ENCODE data around the gene WFDC5.

WFDC5 gene

DNA sequence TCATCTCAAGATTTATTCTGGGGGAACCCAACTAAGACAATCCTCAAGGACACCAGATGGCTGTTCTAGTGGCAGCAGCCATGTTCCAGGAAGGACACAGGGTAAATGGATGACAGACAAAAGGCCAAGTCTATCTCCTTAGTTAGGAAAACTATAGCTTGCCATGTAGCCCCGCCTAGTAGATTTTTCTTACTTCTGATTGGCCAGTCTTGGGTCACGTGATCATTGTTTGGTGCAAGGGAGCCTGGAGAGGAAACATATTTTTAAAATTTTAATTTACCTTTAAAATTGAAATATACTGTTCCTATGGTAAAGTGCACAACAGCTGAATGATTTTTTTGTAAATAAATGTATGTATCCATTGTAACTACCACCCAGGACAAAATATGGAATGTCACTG, 9.7 kb downstream of the WFDC5 start:
- Histone ChIP-seq H2BK12ac (ENCODE audit: low read length in 2 of 2) (no peak overlapping the region), H3K4me2 (ENCODE audit: low read length, poor library complexity, severe bottlenecking) (no peak overlapping the region), H2BK120ac (ENCODE audit: low read depth, low read length) (no peak overlapping the region), H3K4ac (ENCODE audit: low read depth in 1 of 2, low read length in 2 of 2) (no peak overlapping the region), H2BK5ac (ENCODE audit: low read depth, low read length, poor library complexity, severe bottlenecking) (no peak overlapping the region), H3K4me3 (ENCODE audit: insufficient read depth in 1 of 2, low read depth in 1 of 2, low read length in 2 of 2) (no peak overlapping the region), H2AK5ac (ENCODE audit: low read length, severe bottlenecking) (no peak overlapping the region), H3K4me1 (ENCODE audit: control insufficient read depth, insufficient read depth, low read depth, low read length) (peaks cover 10% of the 10 kb centered on the region), H3K18ac (ENCODE audit: low read depth in 1 of 2, low read length in 2 of 2) (no peak overlapping the region), H2AFZ (ENCODE audit: low read depth, low read length) (no peak overlapping the region), H3K27ac (ENCODE audit: low read length, poor library complexity, severe bottlenecking) (peak overlapping the region; percentile 83), H4K91ac (ENCODE audit: low read length) (no peak overlapping the region), H4K8ac (ENCODE audit: low read length) (no peak overlapping the region), H3K27me3 (ENCODE audit: control insufficient read depth in 1 of 2, insufficient read depth in 1 of 2, low read length in 2 of 2) (peaks cover 0 to 41% of the 10 kb centered on the region in 2 experiments), H3K9ac (ENCODE audit: low read length) (no peak overlapping the region), H3K9me3 (ENCODE audit: control insufficient read depth, low read length) (no peaks in the 10 kb centered on the region), H3K79me1 (replicated peaks; ENCODE audit: low read length, poor library complexity, severe bottlenecking) (no peaks in the 10 kb centered on the region), H3K23ac (ENCODE audit: low read length in 2 of 2) (no peak overlapping the region), H3K14ac (ENCODE audit: low read length in 2 of 2) (no peak overlapping the region), H3K36me3 (ENCODE audit: control insufficient read depth in 1 of 2, insufficient read depth in 2 of 2, low read depth in 1 of 2, low read length in 2 of 2) (no peaks in the 10 kb centered on the region), H2BK15ac (ENCODE audit: low read depth, poor library complexity, severe bottlenecking) (no peak overlapping the region)
- DNase-seq = no peak
- WGBS = no CpG with 5 or more reads among the region's 2 CpGs

DNA sequence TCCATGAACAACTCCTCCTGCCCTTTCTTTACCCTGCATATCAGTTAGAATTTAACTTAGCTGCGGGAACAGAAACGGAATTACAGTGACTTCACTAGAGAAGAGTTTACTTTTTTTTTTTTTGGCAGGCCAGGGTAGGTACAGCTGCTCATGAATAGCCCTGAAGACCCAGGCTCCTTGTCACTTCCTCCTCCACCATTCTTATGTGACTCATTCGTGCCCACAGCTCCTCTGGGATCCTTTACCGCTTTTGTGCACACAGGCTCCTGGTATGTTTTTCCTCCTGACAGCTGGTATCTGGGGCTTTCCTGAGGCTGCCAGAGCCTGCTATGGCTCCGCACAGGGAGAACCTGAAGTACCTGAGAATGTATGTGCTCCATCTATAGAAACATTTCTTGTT, 10.2 kb downstream of the WFDC5 start:
- H3K4me1 ChIP-seq (ENCODE audit: control insufficient read depth, insufficient read depth, low read depth, low read length) = peaks cover 10% of the 10 kb centered on the region
- H3K14ac ChIP-seq (ENCODE audit: low read length in 2 of 2) = no peak overlapping the region
- no peak overlapping the region for H3K4ac ChIP-seq (ENCODE audit: low read depth in 1 of 2, low read length in 2 of 2)
- no peak overlapping the region for H3K9ac ChIP-seq (ENCODE audit: low read length)
- no peak overlapping the region for H2AFZ ChIP-seq (ENCODE audit: low read depth, low read length)
- no peak overlapping the region for H2BK12ac ChIP-seq (ENCODE audit: low read length in 2 of 2)
- no peaks in the 10 kb centered on the region for H3K79me1 ChIP-seq (replicated peaks; ENCODE audit: low read length, poor library complexity, severe bottlenecking)
- H2BK120ac ChIP-seq (ENCODE audit: low read depth, low read length) = no peak overlapping the region
- H3K4me2 ChIP-seq (ENCODE audit: low read length, poor library complexity, severe bottlenecking) = peak overlapping the region; percentile 17
- H3K36me3 ChIP-seq (ENCODE audit: control insufficient read depth in 1 of 2, insufficient read depth in 2 of 2, low read depth in 1 of 2, low read length in 2 of 2) = no peaks in the 10 kb centered on the region
- H3K18ac ChIP-seq (ENCODE audit: low read depth in 1 of 2, low read length in 2 of 2) = no peak overlapping the region
- 22% methylated on average over 5 of the region's 5 CpGs for WGBS
- no peak overlapping the region for H2BK5ac ChIP-seq (ENCODE audit: low read depth, low read length, poor library complexity, severe bottlenecking)
- DNase-seq = peak; percentile 77
- H3K27ac ChIP-seq (ENCODE audit: low read length, poor library complexity, severe bottlenecking) = peak overlapping the region; percentile 83
- peaks cover 0 to 41% of the 10 kb centered on the region in 2 experiments for H3K27me3 ChIP-seq (ENCODE audit: control insufficient read depth in 1 of 2, insufficient read depth in 1 of 2, low read length in 2 of 2)
- no peaks in the 10 kb centered on the region for H3K9me3 ChIP-seq (ENCODE audit: control insufficient read depth, low read length)
- H4K8ac ChIP-seq (ENCODE audit: low read length) = no peak overlapping the region
- no peak overlapping the region for H4K91ac ChIP-seq (ENCODE audit: low read length)
- H3K23ac ChIP-seq (ENCODE audit: low read length in 2 of 2) = no peak overlapping the region
- no peak overlapping the region for H2BK15ac ChIP-seq (ENCODE audit: low read depth, poor library complexity, severe bottlenecking)
- H3K4me3 ChIP-seq (ENCODE audit: insufficient read depth in 1 of 2, low read depth in 1 of 2, low read length in 2 of 2) = no peak overlapping the region
- H2AK5ac ChIP-seq (ENCODE audit: low read length, severe bottlenecking) = no peak overlapping the region

DNA sequence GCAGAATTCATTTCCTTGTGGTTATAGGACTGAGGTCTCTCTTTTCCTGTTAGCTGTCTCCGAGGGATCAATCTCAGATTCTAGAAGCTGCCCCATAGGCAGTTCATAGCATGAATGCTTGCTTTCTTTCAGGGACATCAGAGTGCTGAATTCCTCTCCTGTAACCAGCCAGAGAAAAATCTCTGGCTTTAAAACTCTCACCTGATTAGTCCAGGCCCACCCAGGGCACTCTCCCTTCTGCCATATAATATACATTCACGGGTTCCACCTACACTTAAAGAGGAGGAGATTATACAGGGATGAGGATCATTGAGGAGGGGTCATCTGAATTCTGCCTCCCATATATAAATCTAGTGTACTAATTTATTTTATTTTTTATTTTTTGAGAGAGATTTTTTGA, 11.9 kb downstream of the WFDC5 start:
- no peak overlapping the region for H3K23ac ChIP-seq (ENCODE audit: low read length in 2 of 2)
- H3K9ac ChIP-seq (ENCODE audit: low read length) = no peak overlapping the region
- no peak overlapping the region for H3K18ac ChIP-seq (ENCODE audit: low read depth in 1 of 2, low read length in 2 of 2)
- H3K4me3 ChIP-seq (ENCODE audit: insufficient read depth in 1 of 2, low read depth in 1 of 2, low read length in 2 of 2) = no peak overlapping the region
- H2BK5ac ChIP-seq (ENCODE audit: low read depth, low read length, poor library complexity, severe bottlenecking) = no peak overlapping the region
- no peak for DNase-seq
- no peak overlapping the region for H2AK5ac ChIP-seq (ENCODE audit: low read length, severe bottlenecking)
- peaks cover 0 to 50% of the 10 kb centered on the region in 2 experiments for H3K27me3 ChIP-seq (ENCODE audit: control insufficient read depth in 1 of 2, insufficient read depth in 1 of 2, low read length in 2 of 2)
- H3K36me3 ChIP-seq (ENCODE audit: control insufficient read depth in 1 of 2, insufficient read depth in 2 of 2, low read depth in 1 of 2, low read length in 2 of 2) = peaks cover 0 to 2% of the 10 kb centered on the region in 2 experiments
- 100% methylated on average over 1 of the region's 2 CpGs for WGBS
- no peak overlapping the region for H3K14ac ChIP-seq (ENCODE audit: low read length in 2 of 2)
- H3K4ac ChIP-seq (ENCODE audit: low read depth in 1 of 2, low read length in 2 of 2) = no peak overlapping the region
- H2BK12ac ChIP-seq (ENCODE audit: low read length in 2 of 2) = no peak overlapping the region
- no peak overlapping the region for H4K8ac ChIP-seq (ENCODE audit: low read length)
- H2BK15ac ChIP-seq (ENCODE audit: low read depth, poor library complexity, severe bottlenecking) = no peak overlapping the region
- H2BK120ac ChIP-seq (ENCODE audit: low read depth, low read length) = no peak overlapping the region
- H3K4me1 ChIP-seq (ENCODE audit: control insufficient read depth, insufficient read depth, low read depth, low read length) = peaks cover 14% of the 10 kb centered on the region
- no peak overlapping the region for H3K27ac ChIP-seq (ENCODE audit: low read length, poor library complexity, severe bottlenecking)
- no peaks in the 10 kb centered on the region for H3K9me3 ChIP-seq (ENCODE audit: control insufficient read depth, low read length)
- H4K91ac ChIP-seq (ENCODE audit: low read length) = no peak overlapping the region
- no peak overlapping the region for H3K4me2 ChIP-seq (ENCODE audit: low read length, poor library complexity, severe bottlenecking)
- H3K79me1 ChIP-seq (replicated peaks; ENCODE audit: low read length, poor library complexity, severe bottlenecking) = no peaks in the 10 kb centered on the region
- no peak overlapping the region for H2AFZ ChIP-seq (ENCODE audit: low read depth, low read length)

DNA sequence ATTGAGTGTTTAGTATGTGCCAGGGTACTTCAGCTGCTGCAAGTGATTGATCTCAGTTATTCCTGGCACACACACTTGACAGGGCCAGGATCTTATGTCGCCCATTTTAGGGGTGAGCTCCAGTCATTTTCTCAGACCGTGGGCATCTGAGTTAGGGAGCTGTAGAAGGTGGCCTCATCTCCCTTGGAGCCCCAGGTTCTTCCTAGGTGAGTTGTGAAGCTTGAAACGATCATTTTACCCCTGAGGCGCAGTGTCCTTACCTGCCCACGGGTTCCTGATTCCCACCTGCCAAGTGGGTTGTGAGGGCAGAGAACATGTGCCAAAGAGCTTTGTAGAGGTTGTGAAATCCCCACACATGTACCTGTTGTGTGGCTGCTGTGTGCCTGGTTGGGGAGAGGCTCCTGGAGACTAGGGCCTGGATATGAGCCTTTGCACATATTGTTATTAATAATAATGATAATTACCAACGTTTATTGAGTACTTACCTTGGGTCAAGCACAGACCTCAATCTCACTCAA, 13.6 kb downstream of the WFDC5 start:
- Histone ChIP-seq H3K27me3 (ENCODE audit: control insufficient read depth in 1 of 2, insufficient read depth in 1 of 2, low read length in 2 of 2) (peaks cover 0 to 54% of the 10 kb centered on the region in 2 experiments), H3K23ac (ENCODE audit: low read length in 2 of 2) (peak overlapping the region in 1 of 2 experiments; percentile 17), H4K8ac (ENCODE audit: low read length) (no peak overlapping the region), H2BK15ac (ENCODE audit: low read depth, poor library complexity, severe bottlenecking) (no peak overlapping the region), H3K27ac (ENCODE audit: low read length, poor library complexity, severe bottlenecking) (no peak overlapping the region), H3K4ac (ENCODE audit: low read depth in 1 of 2, low read length in 2 of 2) (no peak overlapping the region), H3K4me3 (ENCODE audit: insufficient read depth in 1 of 2, low read depth in 1 of 2, low read length in 2 of 2) (no peak overlapping the region), H4K91ac (ENCODE audit: low read length) (no peak overlapping the region), H2AFZ (ENCODE audit: low read depth, low read length) (no peak overlapping the region), H3K14ac (ENCODE audit: low read length in 2 of 2) (no peak overlapping the region), H2AK5ac (ENCODE audit: low read length, severe bottlenecking) (no peak overlapping the region), H2BK120ac (ENCODE audit: low read depth, low read length) (no peak overlapping the region), H3K36me3 (ENCODE audit: control insufficient read depth in 1 of 2, insufficient read depth in 2 of 2, low read depth in 1 of 2, low read length in 2 of 2) (peaks cover 0 to 10% of the 10 kb centered on the region in 2 experiments), H3K4me1 (ENCODE audit: control insufficient read depth, insufficient read depth, low read depth, low read length) (peaks cover 19% of the 10 kb centered on the region), H3K9ac (ENCODE audit: low read length) (no peak overlapping the region), H2BK12ac (ENCODE audit: low read length in 2 of 2) (no peak overlapping the region), H3K79me1 (replicated peaks; ENCODE audit: low read length, poor library complexity, severe bottlenecking) (no peaks in the 10 kb centered on the region), H3K18ac (ENCODE audit: low read depth in 1 of 2, low read length in 2 of 2) (no peak overlapping the region), H3K4me2 (ENCODE audit: low read length, poor library complexity, severe bottlenecking) (peak overlapping the region; percentile 68), H2BK5ac (ENCODE audit: low read depth, low read length, poor library complexity, severe bottlenecking) (no peak overlapping the region), H3K9me3 (ENCODE audit: control insufficient read depth, low read length) (no peaks in the 10 kb centered on the region)
- DNase-seq = no peak
- WGBS = 92% methylated on average over 5 of the region's 6 CpGs

Measured in mesenchymal stem cell (in vitro differentiated cells and primary cell).